ENCODE data around the gene ZNF525. TPM values are rescaled to one million over a fixed set of nuclear protein-coding genes. Genes with fewer than 3 reads are reported as not detected.

The ZNF525 gene
- total RNA-seq, 4 donors from 2014 or later = 6.0 to 13.2 (median 10.3) TPM

- Histone ChIP-seq H3K27me3 (no peaks in the 10 kb centered on the region), H3K4me1 (no peaks in the 10 kb centered on the region), H3K4me3 (no peak overlapping the region), H3K36me3 (peaks cover 0 to 70% (median 5%) of the 10 kb centered on the region in 3 donors), H3K9me3 (peaks cover 0 to 24% (median 4%) of the 10 kb centered on the region in 4 donors), H3K27ac (no peak overlapping the region)
- TF ChIP-seq CTCF (IDR thresholded peaks at IDR 0.05) (no peak), POLR2A (IDR thresholded peaks at IDR 0.05) (no peak)
- no peak for DNase-seq
Measured at GRCh38 chr19:53374743-53375142, 9.2 kb downstream of the ZNF525 start.

- no peak overlapping the region for H3K4me3 ChIP-seq
Measured at GRCh38 chr19:53381376-53381775, 15.9 kb downstream of the ZNF525 start.

GRCh38 chr19:53388168-53388567 lies 22.7 kb downstream of the ZNF525 start:
- peaks cover 0 to 42% (median 6%) of the 10 kb centered on the region in 4 donors for H3K9me3 ChIP-seq
- no peak overlapping the region for H3K4me3 ChIP-seq
- H3K27me3 ChIP-seq = no peaks in the 10 kb centered on the region
- no peaks in the 10 kb centered on the region for H3K4me1 ChIP-seq
- H3K36me3 ChIP-seq = peaks cover 0 to 4% (median 0%) of the 10 kb centered on the region in 3 donors
- no peak for DNase-seq
- H3K27ac ChIP-seq = no peak overlapping the region
- no peak for TF ChIP-seq CTCF (IDR thresholded peaks at IDR 0.05)
- no peak for TF ChIP-seq POLR2A (IDR thresholded peaks at IDR 0.05)

More at GRCh38 chr19:53381376-53381775, 15.9 kb downstream of the ZNF525 start:
- H3K9me3 ChIP-seq = peaks cover 0 to 81% (median 11%) of the 10 kb centered on the region in 4 donors
- H3K4me1 ChIP-seq = no peaks in the 10 kb centered on the region
- no peak for DNase-seq
- TF ChIP-seq CTCF (IDR thresholded peaks at IDR 0.05) = no peak
- TF ChIP-seq POLR2A (IDR thresholded peaks at IDR 0.05) = no peak
- no peaks in the 10 kb centered on the region for H3K27me3 ChIP-seq
- H3K36me3 ChIP-seq = peaks cover 4 to 59% (median 12%) of the 10 kb centered on the region in 3 donors
- no peak overlapping the region for H3K27ac ChIP-seq

GRCh38 chr19:53388904-53389303 lies 23.4 kb downstream of the ZNF525 start:
- no peak for DNase-seq
- Histone ChIP-seq H3K27me3 (no peaks in the 10 kb centered on the region), H3K9me3 (peaks cover 0 to 34% (median 3%) of the 10 kb centered on the region in 4 donors), H3K27ac (no peak overlapping the region), H3K36me3 (peaks cover 0 to 4% (median 0%) of the 10 kb centered on the region in 3 donors), H3K4me3 (no peak overlapping the region), H3K4me1 (peaks cover 0 to under 1% (median 0%) of the 10 kb centered on the region in 4 donors)
- TF ChIP-seq CTCF (IDR thresholded peaks at IDR 0.05) (no peak), POLR2A (IDR thresholded peaks at IDR 0.05) (no peak)

- peaks cover 0 to 30% (median 2%) of the 10 kb centered on the region in 4 donors for H3K9me3 ChIP-seq
Measured at GRCh38 chr19:53389571-53389970, 24.1 kb downstream of the ZNF525 start.

More at GRCh38 chr19:53389571-53389970, 24.1 kb downstream of the ZNF525 start:
- peaks cover 0 to 7% (median under 1%) of the 10 kb centered on the region in 4 donors for H3K4me1 ChIP-seq
- H3K36me3 ChIP-seq = peaks cover 0 to 4% (median 0%) of the 10 kb centered on the region in 3 donors
- no peak for DNase-seq
- no peak overlapping the region for H3K4me3 ChIP-seq
- no peak overlapping the region for H3K27ac ChIP-seq
- H3K27me3 ChIP-seq = no peaks in the 10 kb centered on the region
- no peak for TF ChIP-seq CTCF (IDR thresholded peaks at IDR 0.05)
- no peak for TF ChIP-seq POLR2A (IDR thresholded peaks at IDR 0.05)

All from Peyer's patch (tissue), 4 donors.